Islet of Langerhans (tissue), 1 donor: ENCODE data around the gene UBN2.
"Not testable (repeated sequence)": the region's sequence is repeated elsewhere in the genome, so short reads cannot be mapped to it uniquely, and the experiment has no call there.

Experiments used
- FAIRE-seq: peaks from one replicate; lab custom pipeline; 2011; peaks lifted over from hg19 to GRCh38; lab: Jason Lieb, UNC

Gene UBN2

GRCh38 chr7:139299296-139299695, 68.3 kb downstream of the UBN2 start:
- FAIRE-seq, result no peak

GRCh38 chr7:139300390-139300789, 69.4 kb downstream of the UBN2 start:
- FAIRE-seq, result no peak

GRCh38 chr7:139304517-139304916, 73.5 kb downstream of the UBN2 start:
- FAIRE-seq, result no peak

GRCh38 chr7:139317939-139318505, 87.0 kb downstream of the UBN2 start:
- FAIRE-seq, result no peak

- no peak for FAIRE-seq
Measured at GRCh38 chr7:139321071-139321745, 90.2 kb downstream of the UBN2 start.

- not testable (repeated sequence) for FAIRE-seq
Measured at GRCh38 chr7:139324709-139325108, 93.7 kb downstream of the UBN2 start.

- no peak for FAIRE-seq
Measured at GRCh38 chr7:139328375-139328774, 97.3 kb downstream of the UBN2 start.

GRCh38 chr7:139329119-139329518, 98.1 kb downstream of the UBN2 start:
- no peak for FAIRE-seq

- FAIRE-seq, result no peak
Measured at GRCh38 chr7:139330333-139331030, 99.4 kb downstream of the UBN2 start.

GRCh38 chr7:139332697-139333359, 101.8 kb downstream of the UBN2 start:
- FAIRE-seq, result no peak

- FAIRE-seq, result not testable (repeated sequence)
Measured at GRCh38 chr7:139333443-139333842, 102.4 kb downstream of the UBN2 start.

GRCh38 chr7:139334399-139335150, 103.5 kb downstream of the UBN2 start:
- FAIRE-seq, result no peak

- no peak for FAIRE-seq
Measured at GRCh38 chr7:139339025-139339424, 108.0 kb downstream of the UBN2 start.

- FAIRE-seq, result no peak
Measured at GRCh38 chr7:139339698-139340036, 108.6 kb downstream of the UBN2 start.

- peak; percentile 82 for FAIRE-seq
Measured at GRCh38 chr7:139340037-139340807, 109.2 kb downstream of the UBN2 start.

- FAIRE-seq, result no peak
Measured at GRCh38 chr7:139340808-139341057, 109.7 kb downstream of the UBN2 start.

GRCh38 chr7:139341058-139341775, 110.2 kb downstream of the UBN2 start, which contains the start of gene FMC1:
Gene FMC1 (plus strand): TSS chr7:139341337. CDS start chr7:139341385, 48 bp downstream.
- no peak for FAIRE-seq

- peak; percentile 30 for FAIRE-seq
Measured at GRCh38 chr7:139341776-139342226, 110.8 kb downstream of the UBN2 start.

GRCh38 chr7:139345042-139345441, 114.0 kb downstream of the UBN2 start:
- no peak for FAIRE-seq

GRCh38 chr7:139351027-139351426, 120.0 kb downstream of the UBN2 start:
- no peak for FAIRE-seq

GRCh38 chr7:139354729-139355128, 123.7 kb downstream of the UBN2 start:
- no peak for FAIRE-seq
